Liver (tissue), 9 donors: ENCODE measurements around the gene TRIM8. TPM values are rescaled to one million over a fixed set of nuclear protein-coding genes. Genes with fewer than 3 reads are reported as not detected.

Source experiments
- DNase-seq: peaks from one replicate; pipeline ENCODE4 v3.0.0-alpha.2; 2017; ENCODE audit warnings: low spot score
- H3K27ac ChIP-seq, 2 donors: one replicate each; pipeline ENCODE4 v1.7.0; 2013; ENCODE audit warnings: inconsistent platforms in 2 of 2, low read length in 2 of 2, control low read depth in 1 of 2, low read depth in 1 of 2, mild to moderate bottlenecking in 1 of 2
- H3K27me3 ChIP-seq, 4 donors: one replicate each; pipeline versions ENCODE4 v1.6.1 to v1.7.0; 2013; ENCODE audit warnings: low read length in 3 of 4, inconsistent platforms in 1 of 4, mild to moderate bottlenecking in 1 of 4, moderate library complexity in 1 of 4; ENCODE audit not compliant: control insufficient read depth in 4 of 4, insufficient read depth in 4 of 4
- H3K36me3 ChIP-seq, 4 donors: one replicate each; pipeline versions ENCODE4 v1.6.1 to v1.7.0; 2013; ENCODE audit warnings: low read length in 3 of 4, mild to moderate bottlenecking in 3 of 4, low read depth in 1 of 4, moderate library complexity in 1 of 4; ENCODE audit not compliant: control insufficient read depth in 4 of 4, insufficient read depth in 3 of 4
- H3K4me1 ChIP-seq, 4 donors: one replicate each; pipeline versions ENCODE4 v1.6.1 to v1.7.0; 2013; ENCODE audit warnings: low read length in 3 of 4, mild to moderate bottlenecking in 3 of 4, moderate library complexity in 1 of 4; ENCODE audit not compliant: control insufficient read depth in 4 of 4, insufficient read depth in 4 of 4
- H3K4me3 ChIP-seq, 3 donors: one replicate each; pipeline versions ENCODE4 v1.6.1 to v1.7.0; 2013; ENCODE audit warnings: low read length in 3 of 3, control low read depth in 1 of 3, low read depth in 1 of 3, mild to moderate bottlenecking in 1 of 3
- H3K9ac ChIP-seq, 2 donors: one replicate each; pipeline ENCODE4 v1.7.0; 2013; ENCODE audit warnings: low read length in 2 of 2, mild to moderate bottlenecking in 2 of 2, moderate library complexity in 2 of 2, control low read depth in 1 of 2, low read depth in 1 of 2
- H3K9me3 ChIP-seq, 4 donors: one replicate each; pipeline versions ENCODE4 v1.6.1 to v1.7.0; 2013; ENCODE audit warnings: low read length in 3 of 4; ENCODE audit not compliant: control insufficient read depth in 4 of 4
- ATF3 ChIP-seq: IDR thresholded peaks from 2 replicates; pipeline ENCODE4 v1.6.1; 2016; ENCODE audit warnings: antibody characterized with exemption
- FOXA2 ChIP-seq: IDR thresholded peaks from 2 replicates; pipeline ENCODE4 v1.6.1; 2016; ENCODE audit warnings: antibody characterized with exemption
- GABPA ChIP-seq, 2 donors: IDR thresholded peaks in 1 of 2; conservative IDR thresholded peaks in 1 of 2; 2 replicates each; pipeline ENCODE4 v1.6.1; 2016; ENCODE audit warnings: antibody characterized with exemption in 2 of 2, mild to moderate bottlenecking in 1 of 2, moderate library complexity in 1 of 2
- HNF4A ChIP-seq, 2 donors: conservative IDR thresholded peaks; 2 replicates each; pipeline ENCODE4 v1.6.1; 2016; ENCODE audit warnings: antibody characterized with exemption in 2 of 2, mild to moderate bottlenecking in 2 of 2
- MAX ChIP-seq: IDR thresholded peaks from 2 replicates; pipeline ENCODE4 v1.6.1; 2016; ENCODE audit warnings: antibody characterized with exemption
- NR2F2 ChIP-seq: IDR thresholded peaks from 2 replicates; pipeline ENCODE4 v1.6.1; 2016; ENCODE audit warnings: antibody characterized with exemption
- RAD21 ChIP-seq, 2 donors: IDR thresholded peaks; 2 replicates each; pipeline ENCODE4 v1.6.1; 2016; ENCODE audit warnings: antibody characterized with exemption in 2 of 2, mild to moderate bottlenecking in 2 of 2
- RXRA ChIP-seq, 2 donors: IDR thresholded peaks; 2 replicates each; pipeline ENCODE4 v1.6.1; 2017 to 2018; ENCODE audit warnings: antibody characterized with exemption in 2 of 2, mild to moderate bottlenecking in 1 of 2
- SP1 ChIP-seq: IDR thresholded peaks from 2 replicates; pipeline ENCODE4 v1.6.1; 2018; ENCODE audit warnings: antibody characterized with exemption, mild to moderate bottlenecking
- ZBTB33 ChIP-seq: IDR thresholded peaks from 2 replicates; pipeline ENCODE4 v1.6.1; 2016; ENCODE audit warnings: antibody characterized with exemption
- WGBS: extraction: QIAGEN DNeasy Blood & Tissue Kit; methylation state at CpG from one replicate; pipeline ENCODE4 v1.1.7; 2013; 5-methylcytosine and 5-hydroxymethylcytosine counted together
- polyA plus RNA-seq, 2 donors: library from polyadenylated mRNA; stranded (reverse) in 1 of 2; unstranded in 1 of 2; fragments of 200-250 nt in 1 of 2; fragments of >200 nt in 1 of 2; fragmentation: Nextera tagmentation in 1 of 2; extraction: Ambion mirVana in 1 of 2; gene quantifications; one replicate each; pipeline versions ENCODE4 v1.2.1 to v1.2.3, GENCODE V29; 2013 to 2015
- total RNA-seq, 2 donors: library from RNA; depleted of rRNA; stranded (reverse); fragments of >200 nt; gene quantifications; one replicate each; pipeline ENCODE4 v1.2.3, GENCODE V29; 2014
- donor health status: healthy.
- donor health status: healthy.
- donor health status: healthy.
- donor health status: healthy.
- donor health status: healthy.

TRIM8 gene
- total and polyA plus RNA-seq, 4 donors: 15.8 to 45.3 (median 30.6) TPM

- Histone ChIP-seq H3K4me1 (peaks cover 6 to 27% (median 14%) of the 10 kb centered on the region in 4 donors), H3K27me3 (no peaks in the 10 kb centered on the region), H3K9me3 (no peaks in the 10 kb centered on the region), H3K9ac (no peak overlapping the region), H3K27ac (peak overlapping the region; percentile 41 to 59), H3K4me3 (no peak overlapping the region), H3K36me3 (no peaks in the 10 kb centered on the region)
- WGBS: 56% methylated on average over 19 of the region's 19 CpGs
- no peak for DNase-seq
- TF ChIP-seq RAD21 (IDR thresholded peaks at IDR 0.05): peak in 1 of 2 donors; percentile 10
- TF ChIP-seq HNF4A (conservative IDR thresholded peaks at IDR 0.05): no peak
- no peak for TF ChIP-seq ZBTB33
- TF ChIP-seq SP1: peak; percentile 26
- TF ChIP-seq FOXA2: no peak
- TF ChIP-seq NR2F2: peak; percentile 47
- no peak for TF ChIP-seq ATF3
- no peak for TF ChIP-seq GABPA (IDR thresholded peaks at IDR 0.05 in 1 of 2, conservative IDR thresholded peaks at IDR 0.05 in 1 of 2)
- TF ChIP-seq RXRA (IDR thresholded peaks at IDR 0.05): no peak
These were observed 29.7 kb downstream of the TRIM8 start for GRCh38 chr10:102673819-102674511.

- peaks cover 6 to 24% (median 14%) of the 10 kb centered on the region in 4 donors for H3K4me1 ChIP-seq
These were observed 30.3 kb downstream of the TRIM8 start for GRCh38 chr10:102674566-102674965.

More at GRCh38 chr10:102674566-102674965, 30.3 kb downstream of the TRIM8 start:
- TF ChIP-seq RAD21 (IDR thresholded peaks at IDR 0.05) (no peak), MAX (no peak), ZBTB33 (no peak), RXRA (IDR thresholded peaks at IDR 0.05) (no peak), NR2F2 (no peak), SP1 (no peak), HNF4A (conservative IDR thresholded peaks at IDR 0.05) (no peak)
- peak overlapping the region; percentile 5 to 59 for H3K27ac ChIP-seq
- H3K27me3 ChIP-seq: no peaks in the 10 kb centered on the region
- 61% methylated on average over 2 of the region's 2 CpGs for WGBS
- H3K36me3 ChIP-seq: no peaks in the 10 kb centered on the region
- no peak overlapping the region for H3K9ac ChIP-seq
- no peak for DNase-seq
- no peak overlapping the region for H3K4me3 ChIP-seq
- H3K9me3 ChIP-seq: no peaks in the 10 kb centered on the region
